B cell (primary cell): ENCODE results near the gene ZNF503. TPM values are rescaled to one million over a fixed set of nuclear protein-coding genes. Genes with fewer than 3 reads are reported as not detected.

Experiments used
- ATAC-seq: fragments of 200-7000 bp; cut with Tn5 transposase; one replicate; pipeline ENCODE4 v1.10.0; 2021; ENCODE audit warnings: low read depth, mild to moderate bottlenecking, moderate number of reproducible peaks, moderate library complexity
- CTCF ChIA-PET: fragments of 350-600 bp; sonication (Branson Sonifier 250); formaldehyde crosslinking; loops from one replicate; lab custom pipeline; 2021; ENCODE audit warnings: antibody characterized with exemption, inconsistent platforms; lab: Charles Lee
- POLR2A ChIA-PET: fragments of 350-600 bp; sonication (Branson Sonifier 250); formaldehyde crosslinking; loops from one replicate; lab custom pipeline; 2021; ENCODE audit warnings: antibody characterized with exemption; lab: Charles Lee
- DNase-seq: peaks from one replicate; pipeline ENCODE4 v3.0.0; 2013
- H2AFZ ChIP-seq: 2 replicates; pipeline ENCODE4 v1.6.1; 2012; ENCODE audit warnings: mild to moderate bottlenecking, low read depth, low read length; ENCODE audit not compliant: insufficient read depth, poor library complexity, severe bottlenecking
- H3K27ac ChIP-seq, 2 donors: 1 replicate in 1 of 2; 2 replicates in 1 of 2; pipeline ENCODE4 v1.5.1; 2012 to 2013; ENCODE audit warnings: low read length in 2 of 2, mild to moderate bottlenecking in 2 of 2, moderate library complexity in 1 of 2
- H3K27me3 ChIP-seq, 4 experiments: fragments of 200-600 bp in 1 of 4; sonication (generic) in 1 of 4; replicated peaks in 1 of 4; 1 replicate in 2 of 4; 2 replicates in 2 of 4; pipeline versions ENCODE4 v1.6.1 to v1.7.0; 2013 to 2016; ENCODE audit warnings: low read length in 3 of 4, mild to moderate bottlenecking in 2 of 4, mixed read lengths in 1 of 4, moderate library complexity in 1 of 4; ENCODE audit not compliant: insufficient read depth in 4 of 4, control insufficient read depth in 3 of 4; ENCODE audit errors: control extremely low read depth in 1 of 4
- H3K36me3 ChIP-seq, 2 experiments: replicated peaks in 1 of 2; 1 replicate in 1 of 2; 2 replicates in 1 of 2; pipeline versions ENCODE4 v1.6.1 to v1.7.1; 2013; ENCODE audit warnings: low read length in 1 of 2; ENCODE audit not compliant: insufficient read depth in 2 of 2, control insufficient read depth in 1 of 2; ENCODE audit errors: control extremely low read depth in 1 of 2, extremely low read depth in 1 of 2
- H3K4me1 ChIP-seq, 2 donors: fragments of 200-600 bp in 1 of 2; sonication (generic) in 1 of 2; 1 replicate in 1 of 2; 2 replicates in 1 of 2; pipeline versions ENCODE4 v1.5.1 to v1.6.1; 2013 to 2017; ENCODE audit warnings: low read length in 2 of 2; ENCODE audit not compliant: control insufficient read depth in 2 of 2, insufficient read depth in 2 of 2
- H3K4me2 ChIP-seq: replicated peaks from 2 replicates; pipeline ENCODE3; 2012; ENCODE audit warnings: mild to moderate bottlenecking, low read depth, low read length; ENCODE audit not compliant: poor library complexity, severe bottlenecking
- H3K4me3 ChIP-seq, 5 experiments: fragments of 200-600 bp in 1 of 5; sonication (generic) in 1 of 5; 1 replicate in 3 of 5; 2 replicates in 2 of 5; pipeline versions ENCODE4 v1.5.1 to v1.7.0; 2011 to 2016; ENCODE audit warnings: low read length in 4 of 5, mild to moderate bottlenecking in 4 of 5, low read depth in 2 of 5, control low read depth in 1 of 5, moderate library complexity in 1 of 5; ENCODE audit not compliant: insufficient read depth in 1 of 5; ENCODE audit errors: control extremely low read depth in 1 of 5, extremely low read depth in 1 of 5
- H3K79me2 ChIP-seq: fragments of 200-600 bp; sonication (generic); one replicate; pipeline ENCODE4 v1.6.0; 2016; ENCODE audit warnings: low read length; ENCODE audit not compliant: control insufficient read depth, insufficient read depth
- H3K9ac ChIP-seq: fragments of 200-600 bp; sonication (generic); 2 replicates; pipeline ENCODE4 v1.6.1; 2017; ENCODE audit warnings: mild to moderate bottlenecking, low read length, moderate library complexity
- H3K9me3 ChIP-seq, 3 donors: one replicate each; pipeline versions ENCODE4 v1.6.1 to v1.7.1; 2013; ENCODE audit warnings: low read length in 2 of 3; ENCODE audit not compliant: control insufficient read depth in 2 of 3, insufficient read depth in 1 of 3; ENCODE audit errors: control extremely low read depth in 1 of 3
- H4K20me1 ChIP-seq: 2 replicates; pipeline ENCODE4 v1.6.0; 2012; ENCODE audit warnings: mild to moderate bottlenecking, low read length; ENCODE audit not compliant: insufficient read depth, control insufficient read depth, poor library complexity, severe bottlenecking
- H3K27ac Mint-ChIP-seq: one replicate; pipeline ENCODE4 v1.8.0; 2021; ENCODE audit warnings: mixed read lengths
- H3K27me3 Mint-ChIP-seq: one replicate; pipeline ENCODE4 v1.8.0; 2021; ENCODE audit warnings: mixed read lengths
- H3K4me1 Mint-ChIP-seq: one replicate; pipeline ENCODE4 v1.8.0; 2021; ENCODE audit warnings: mixed read lengths
- H3K4me3 Mint-ChIP-seq: one replicate; pipeline ENCODE4 v1.8.0; 2021; ENCODE audit warnings: mixed read lengths
- H3K9me3 Mint-ChIP-seq: one replicate; pipeline ENCODE4 v1.8.0; 2022; ENCODE audit warnings: mixed read lengths; ENCODE audit not compliant: insufficient read depth
- CTCF ChIP-seq: fragments of 200-600 bp; IDR thresholded peaks from one replicate; pipeline ENCODE4 v1.8.0; 2022; ENCODE audit warnings: antibody characterized with exemption, mild to moderate bottlenecking
- EZH2 ChIP-seq: IDR thresholded peaks from 2 replicates; pipeline ENCODE4 v1.6.1; 2012; ENCODE audit warnings: borderline replicate concordance, low read depth, mild to moderate bottlenecking, moderate library complexity, low read length; ENCODE audit not compliant: insufficient read depth, poor library complexity, severe bottlenecking
- WGBS: methylation state at CpG from one replicate; pipeline ENCODE4 v1.1.5; 2013; ENCODE audit warnings: missing lambda C conversion rate; ENCODE audit not compliant: insufficient coverage; 5-methylcytosine and 5-hydroxymethylcytosine counted together
- intact Hi-C: fragments of 100-400 bp; cut with micrococcal nuclease; formaldehyde crosslinking; loops from one replicate; pipeline ENCODE4 v1.10.0; 2022
- polyA plus RNA-seq: library from polyadenylated mRNA; depleted of rRNA; stranded (reverse); fragments of >200 nt; gene quantifications from 2 replicates; pipeline ENCODE4 v1.2.3, GENCODE V29; 2012
- total RNA-seq, 2 donors: library from RNA; stranded (reverse); fragments of 120-200 nt in 1 of 2; gene quantifications; 1 replicate in 1 of 2; 2 replicates in 1 of 2; pipeline versions ENCODE4 v1.2.3 to v1.2.4, GENCODE V29; 2013 to 2022

The ZNF503 gene
- total and polyA plus RNA-seq, 2 donors (not counting 1 experiment from before 2014, with no cell fraction given): 0.04 TPM; not detected in 1

DNA sequence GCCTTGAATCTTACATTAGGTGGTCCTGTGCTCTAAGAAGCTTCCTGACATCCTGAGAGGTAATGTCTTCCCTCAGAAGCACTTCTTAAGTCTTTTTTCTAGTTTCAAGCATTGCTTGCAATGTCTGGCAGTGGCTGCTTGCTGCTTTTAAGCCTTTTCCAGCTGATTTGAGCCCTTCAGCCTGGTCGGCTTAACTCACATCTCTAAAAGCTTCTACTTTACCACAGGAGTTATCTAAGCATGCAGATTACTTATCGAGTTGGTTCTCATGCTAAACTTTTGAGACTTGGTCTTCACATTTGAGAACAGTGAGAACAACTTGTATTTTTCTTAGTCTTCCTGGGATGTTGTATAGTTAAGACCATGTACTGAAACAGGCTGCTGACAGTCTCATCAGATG is 33.7 kb upstream of the ZNF503 start:
- ChIA-PET CTCF (interaction anchor here (1.6 kb wide), 1 partner anchor 11 kb away, joined by 4 read pairs; no protein-coding TSS in a partner anchor), POLR2A (no interaction called here)
- H2AFZ ChIP-seq: no peak overlapping the region
- TF ChIP-seq CTCF: no peak
- no peak for TF ChIP-seq EZH2
- H3K36me3 ChIP-seq: no peaks in the 10 kb centered on the region
- no peak overlapping the region for H3K9ac ChIP-seq
- Mint-ChIP-seq H3K27ac (no peak overlapping the region), H3K4me3 (no peak overlapping the region), H3K9me3 (no peaks in the 10 kb centered on the region), H3K4me1 (peaks cover 10% of the 10 kb centered on the region), H3K27me3 (peaks cover 54% of the 10 kb centered on the region)
- H3K4me2 ChIP-seq: no peak overlapping the region
- H3K27me3 ChIP-seq: peaks cover 0 to 28% (median 12%) of the 10 kb centered on the region in 4 experiments
- intact Hi-C loops: no loop called here
- no peak overlapping the region for H3K4me3 ChIP-seq
- H3K79me2 ChIP-seq: no peaks in the 10 kb centered on the region
- H3K4me1 ChIP-seq: peaks cover 4% of the 10 kb centered on the region in 2 donors
- 100% methylated on average over 1 of the region's 2 CpGs for WGBS
- H4K20me1 ChIP-seq: no peaks in the 10 kb centered on the region
- DNase-seq: no peak
- H3K9me3 ChIP-seq: no peaks in the 10 kb centered on the region
- ATAC-seq: no peak
- no peak overlapping the region for H3K27ac ChIP-seq

- Histone ChIP-seq H3K4me3 (no peak overlapping the region), H3K9me3 (no peaks in the 10 kb centered on the region), H3K36me3 (no peaks in the 10 kb centered on the region), H3K4me1 (peaks cover 4% of the 10 kb centered on the region in 2 donors), H2AFZ (no peak overlapping the region), H3K9ac (no peak overlapping the region), H3K27ac (no peak overlapping the region), H4K20me1 (no peaks in the 10 kb centered on the region), H3K27me3 (peaks cover 0 to 37% (median 13%) of the 10 kb centered on the region in 4 experiments), H3K79me2 (no peaks in the 10 kb centered on the region), H3K4me2 (no peak overlapping the region)
- ATAC-seq (no peak), DNase-seq (no peak)
- no peaks in the 10 kb centered on the region for H3K9me3 Mint-ChIP-seq
- H3K27me3 Mint-ChIP-seq: peaks cover 58% of the 10 kb centered on the region
- H3K4me3 Mint-ChIP-seq: no peak overlapping the region
- ChIA-PET CTCF (interaction anchor here (1.6 kb wide), 1 partner anchor 10 kb away, joined by 4 read pairs; no protein-coding TSS in a partner anchor), POLR2A (no interaction called here)
- H3K27ac Mint-ChIP-seq: no peak overlapping the region
- intact Hi-C loops: no loop called here
- 86% methylated on average over 1 of the region's 8 CpGs for WGBS
- H3K4me1 Mint-ChIP-seq: peaks cover 10% of the 10 kb centered on the region
- no peak for TF ChIP-seq EZH2
- TF ChIP-seq CTCF: no peak
These were observed 32.7 kb upstream of the ZNF503 start for GRCh38 chr10:75434291-75434690.
